ENCODE measurements around the gene LMTK3.

- no peak for TF ChIP-seq CTCF (IDR thresholded peaks at IDR 0.05; ENCODE audit: poor library complexity)
- TF ChIP-seq EZH2 (IDR thresholded peaks at IDR 0.05; ENCODE audit: borderline replicate concordance): no peak
Observed at GRCh38 chr19:48500830-48501493, 10.7 kb downstream of the LMTK3 start.

All from hepatocyte (in vitro differentiated cells).